IMR-90 (cell line): ENCODE measurements around the gene OSBPL3. TPM values are rescaled to one million over a fixed set of nuclear protein-coding genes. Genes with fewer than 3 reads are reported as not detected.

ENCODE experiments used
- ATAC-seq: fragments of 200-7000 bp; cut with Tn5 transposase; 2 replicates; pipeline ENCODE4 v1.9.1; 2020; ENCODE audit warnings: low read depth, mild to moderate bottlenecking, moderate library complexity
- BruUV-seq: library from RNA; stranded (reverse); fragments of 400-500 nt; replicated peaks from 2 replicates; lab custom pipeline; 2021; lab: Mats Ljungman, UMichigan
- CTCF ChIA-PET: fragments of 300-600 bp; formaldehyde crosslinking; extraction: SDS; loops from one replicate; lab custom pipeline; 2021; ENCODE audit warnings: antibody characterized with exemption; lab: Yijun Ruan, JAX
- POLR2A ChIA-PET: fragments of 300-600 bp; sonication (Branson Sonifier 250); formaldehyde crosslinking; loops from one replicate; lab custom pipeline; 2022; ENCODE audit warnings: antibody characterized with exemption; ENCODE audit not compliant: unreplicated experiment; lab: Charles Lee
- DNase-seq: peaks from one replicate; pipeline ENCODE4 v3.0.0; 2013
- H2AFZ ChIP-seq: replicated peaks from 2 replicates; pipeline ENCODE3; 2013; ENCODE audit warnings: low read length, mild to moderate bottlenecking; ENCODE audit not compliant: poor library complexity
- H2AK5ac ChIP-seq: 2 replicates; pipeline ENCODE4 v1.6.1; 2013; ENCODE audit warnings: low read depth, low read length, inconsistent platforms
- H2AK9ac ChIP-seq: replicated peaks from 2 replicates; pipeline ENCODE3; 2013; ENCODE audit warnings: mild to moderate bottlenecking, low read depth, low read length, moderate library complexity; ENCODE audit not compliant: poor library complexity
- H2BK120ac ChIP-seq: 2 replicates; pipeline ENCODE4 v1.6.1; 2013; ENCODE audit warnings: low read depth, low read length, inconsistent platforms
- H2BK15ac ChIP-seq: 3 replicates; pipeline ENCODE4 v1.6.1; 2013; ENCODE audit warnings: low read depth, low read length, inconsistent platforms
- H2BK20ac ChIP-seq: 2 replicates; pipeline ENCODE4 v1.6.1; 2013; ENCODE audit warnings: low read depth, mild to moderate bottlenecking, inconsistent platforms, low read length, moderate library complexity
- H2BK5ac ChIP-seq: 2 replicates; pipeline ENCODE4 v1.6.1; 2013; ENCODE audit warnings: mild to moderate bottlenecking, low read depth, low read length, inconsistent platforms; ENCODE audit not compliant: poor library complexity, severe bottlenecking
- H3K14ac ChIP-seq: replicated peaks from 2 replicates; pipeline ENCODE4 v1.6.1; 2013; ENCODE audit warnings: low read depth, low read length, inconsistent platforms
- H3K18ac ChIP-seq: 2 replicates; pipeline ENCODE4 v1.6.1; 2013; ENCODE audit warnings: low read depth, low read length, control low read depth
- H3K23ac ChIP-seq: 2 replicates; pipeline ENCODE4 v1.6.1; 2013; ENCODE audit warnings: low read depth, low read length, inconsistent platforms
- H3K27ac ChIP-seq: 2 replicates; pipeline ENCODE4 v1.5.1; 2013; ENCODE audit warnings: mild to moderate bottlenecking, control low read depth, low read length; ENCODE audit not compliant: insufficient read depth
- H3K27me3 ChIP-seq: 2 replicates; pipeline ENCODE4 v1.6.1; 2013; ENCODE audit warnings: low read length; ENCODE audit not compliant: control insufficient read depth, insufficient read depth
- H3K36me3 ChIP-seq: 2 replicates; pipeline ENCODE4 v1.6.1; 2013; ENCODE audit warnings: low read length, mixed read lengths; ENCODE audit not compliant: control insufficient read depth, insufficient read depth
- H3K4ac ChIP-seq: 2 replicates; pipeline ENCODE4 v1.6.1; 2013; ENCODE audit warnings: low read depth, low read length, inconsistent platforms
- H3K4me1 ChIP-seq: 2 replicates; pipeline ENCODE4 v1.6.1; 2013; ENCODE audit warnings: low read length, mixed read lengths; ENCODE audit not compliant: control insufficient read depth, insufficient read depth
- H3K4me2 ChIP-seq: 2 replicates; pipeline ENCODE4 v1.6.1; 2013; ENCODE audit warnings: low read depth, mild to moderate bottlenecking, control low read depth, low read length, moderate library complexity
- H3K4me3 ChIP-seq: 2 replicates; pipeline ENCODE4 v1.5.1; 2013; ENCODE audit warnings: low read depth, mild to moderate bottlenecking, control low read depth, low read length, moderate library complexity; ENCODE audit not compliant: insufficient read depth
- H3K56ac ChIP-seq: 2 replicates; pipeline ENCODE4 v1.6.1; 2013; ENCODE audit warnings: low read length, inconsistent platforms; ENCODE audit not compliant: insufficient read depth; ENCODE audit errors: extremely low read depth
- H3K79me1 ChIP-seq, 2 experiments: 2 replicates each; pipeline ENCODE4 v1.6.1; 2013; ENCODE audit warnings: low read length in 2 of 2, inconsistent platforms in 1 of 2, low read depth in 1 of 2
- H3K9ac ChIP-seq: 2 replicates; pipeline ENCODE4 v1.6.1; 2013; ENCODE audit warnings: low read depth, low read length, control low read depth
- H3K9me1 ChIP-seq: 2 replicates; pipeline ENCODE4 v1.6.1; 2013; ENCODE audit warnings: low read length, inconsistent platforms; ENCODE audit not compliant: insufficient read depth
- H3K9me3 ChIP-seq: 2 replicates; pipeline ENCODE4 v1.6.1; 2013; ENCODE audit warnings: low read length; ENCODE audit not compliant: control insufficient read depth, insufficient read depth
- H4K20me1 ChIP-seq: 2 replicates; pipeline ENCODE4 v1.6.1; 2013; ENCODE audit warnings: low read length, inconsistent platforms; ENCODE audit not compliant: insufficient read depth
- H4K5ac ChIP-seq: 2 replicates; pipeline ENCODE4 v1.6.1; 2013; ENCODE audit warnings: mild to moderate bottlenecking, low read depth, low read length, control low read depth
- H4K8ac ChIP-seq, 2 experiments: 2 replicates each; pipeline ENCODE4 v1.6.1; 2013; ENCODE audit warnings: low read depth in 2 of 2, low read length in 2 of 2, control low read depth in 1 of 2, inconsistent platforms in 1 of 2
- H4K91ac ChIP-seq: 2 replicates; pipeline ENCODE4 v1.6.1; 2013; ENCODE audit warnings: low read depth, low read length, inconsistent platforms; ENCODE audit not compliant: insufficient read depth
- BHLHE40 ChIP-seq: fragments of 150-350 bp; IDR thresholded peaks from 2 replicates; pipeline ENCODE4 v1.6.1; 2016; ENCODE audit warnings: mild to moderate bottlenecking, low read depth, low read length
- CEBPB ChIP-seq: IDR thresholded peaks from 2 replicates; pipeline ENCODE4 v1.6.1; 2012; ENCODE audit warnings: low read depth, low read length, improper control_type of control experiment
- CHD1 ChIP-seq: IDR thresholded peaks from 2 replicates; pipeline ENCODE4 v1.6.1; 2012; ENCODE audit warnings: low read depth, low read length, improper control_type of control experiment
- FOS ChIP-seq: fragments of 150-350 bp; IDR thresholded peaks from 2 replicates; pipeline ENCODE4 v1.6.1; 2016; ENCODE audit warnings: low read depth, low read length
- MAFK ChIP-seq: IDR thresholded peaks from 2 replicates; pipeline ENCODE4 v1.6.1; 2012; ENCODE audit warnings: low read depth, low read length, improper control_type of control experiment
- MAZ ChIP-seq: IDR thresholded peaks from 2 replicates; pipeline ENCODE4 v1.6.1; 2012; ENCODE audit warnings: low read depth, mild to moderate bottlenecking, low read length, improper control_type of control experiment, moderate library complexity, borderline replicate concordance
- MXI1 ChIP-seq: IDR thresholded peaks from 2 replicates; pipeline ENCODE4 v1.6.1; 2012; ENCODE audit warnings: low read depth, mild to moderate bottlenecking, low read length, moderate library complexity, borderline replicate concordance
- NFE2L2 ChIP-seq: fragments of 150-350 bp; IDR thresholded peaks from 2 replicates; pipeline ENCODE4 v1.6.1; 2016; ENCODE audit warnings: low read depth, mild to moderate bottlenecking, low read length
- POLR2A ChIP-seq: IDR thresholded peaks from 2 replicates; pipeline ENCODE4 v1.6.1; 2012; ENCODE audit warnings: mild to moderate bottlenecking, low read depth, low read length
- RAD21 ChIP-seq: IDR thresholded peaks from 2 replicates; pipeline ENCODE4 v1.6.1; 2012; ENCODE audit warnings: low read length, improper control_type of control experiment
- RCOR1 ChIP-seq: IDR thresholded peaks from 2 replicates; pipeline ENCODE4 v1.6.1; 2012; ENCODE audit warnings: mild to moderate bottlenecking, low read length, improper control_type of control experiment; ENCODE audit not compliant: insufficient replicate concordance
- RFX5 ChIP-seq: IDR thresholded peaks from 2 replicates; pipeline ENCODE4 v1.8.0; 2012; ENCODE audit warnings: low read depth, mild to moderate bottlenecking, low read length, moderate library complexity
- WGBS, 2 experiments: methylation state at CpG; one replicate each; pipeline versions ENCODE4 v1.1.5 to v1.1.7; 2013; ENCODE audit warnings: missing lambda C conversion rate in 2 of 2; ENCODE audit not compliant: insufficient read length in 1 of 2; ENCODE audit errors: extremely low coverage in 2 of 2; 5-methylcytosine and 5-hydroxymethylcytosine counted together
- dilution Hi-C: fragments of 300-500 bp; cut with HindIII; formaldehyde crosslinking; loops from one replicate; pipeline ENCODE4 v1.14.3; 2018; ENCODE audit warnings: low sequenced_read_pairs; ENCODE audit not compliant: unreplicated experiment
- in situ Hi-C: fragments of 300-500 bp; cut with MboI; formaldehyde crosslinking; loops from 3 replicates; pipeline ENCODE4 v1.14.3; 2019; ENCODE audit warnings: low sequenced_read_pairs, inconsistent platforms, mixed read lengths
- intact Hi-C: fragments of 100-400 bp; cut with micrococcal nuclease; formaldehyde crosslinking; loops from 2 replicates; pipeline ENCODE4 v1.10.0; 2022
- polyA plus RNA-seq, 3 experiments: library from polyadenylated mRNA; depleted of rRNA; stranded (reverse); fragments of >200 nt; gene quantifications; 2 replicates each; pipeline ENCODE4 v1.2.3, GENCODE V29; 2012; ENCODE audit warnings: low replicate concordance in 1 of 3
- total RNA-seq: library from RNA; depleted of rRNA; stranded (reverse); fragments of >200 nt; gene quantifications from 2 replicates; pipeline ENCODE4 v1.2.3, GENCODE V29; 2012
- TF ChIP-seq, protein P1 (sequence below): conservative IDR thresholded peaks from 2 replicates; pipeline ENCODE4 v1.5.1; 2012; ENCODE audit warnings: mild to moderate bottlenecking, low read depth, low read length, improper control_type of control experiment
- TF ChIP-seq, protein P2 (sequence below): fragments of 150-350 bp; IDR thresholded peaks from 2 replicates; pipeline ENCODE4 v1.6.1; 2017; ENCODE audit warnings: mild to moderate bottlenecking, antibody characterized with exemption, low read length, low read depth
- TF ChIP-seq, protein P3 (sequence below): fragments of 150-350 bp; IDR thresholded peaks from 2 replicates; pipeline ENCODE4 v1.6.1; 2016; ENCODE audit warnings: low read depth, mild to moderate bottlenecking, low read length, moderate library complexity, borderline replicate concordance

Gene OSBPL3
- total and polyA plus RNA-seq, 2 of the 4 experiments (the other 2 are of a cell fraction): 18.0 to 29.9 TPM

DNA sequence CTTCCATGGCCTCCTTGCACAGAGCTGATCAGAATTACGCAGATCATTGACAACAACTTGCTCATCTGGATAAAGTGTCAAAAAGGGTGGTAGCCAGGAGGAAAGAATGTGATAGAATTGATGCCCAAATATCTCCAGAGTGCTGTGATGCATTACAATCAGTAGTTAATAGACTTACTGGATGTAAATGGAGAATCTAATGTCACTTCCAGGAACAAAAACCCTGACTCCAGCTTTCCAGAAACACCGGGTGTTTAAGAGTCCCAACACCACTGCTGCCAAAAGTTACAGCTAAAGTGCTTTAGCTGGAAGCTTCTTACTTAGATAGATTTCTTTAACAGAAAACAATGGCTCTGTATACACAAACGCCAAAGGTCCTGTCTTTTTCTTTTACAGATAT, 25.7 kb upstream of the OSBPL3 start:
- intact Hi-C loops: no loop called here

More for the DNA sequence above, 25.7 kb upstream of the OSBPL3 start:
- H3K14ac ChIP-seq: no peak overlapping the region
- no peak overlapping the region for H3K27ac ChIP-seq
- no peak overlapping the region for H2BK120ac ChIP-seq
- no peak overlapping the region for H3K18ac ChIP-seq
- in situ Hi-C loops: no loop called here
- no peak overlapping the region for H2AK5ac ChIP-seq
- H4K91ac ChIP-seq: no peak overlapping the region
- H3K79me1 ChIP-seq: no peaks in the 10 kb centered on the region
- no peaks in the 10 kb centered on the region for H4K20me1 ChIP-seq
- H3K23ac ChIP-seq: no peak overlapping the region
- H3K36me3 ChIP-seq: no peaks in the 10 kb centered on the region
- no peak overlapping the region for H2AK9ac ChIP-seq
- no peak overlapping the region for H4K8ac ChIP-seq
- H3K9me3 ChIP-seq: no peaks in the 10 kb centered on the region
- BruUV-seq: no TSS peak
- H2AFZ ChIP-seq: no peak overlapping the region
- no peak overlapping the region for H3K4me2 ChIP-seq
- CTCF ChIA-PET: no interaction called here
- H3K9me1 ChIP-seq: no peaks in the 10 kb centered on the region
- dilution Hi-C loops: no loop called here
- no peak overlapping the region for H4K5ac ChIP-seq
- no peak overlapping the region for H2BK5ac ChIP-seq
- no CpG with 5 or more reads among the region's 3 CpGs for WGBS, 2 experiments
- no peaks in the 10 kb centered on the region for H3K27me3 ChIP-seq
- POLR2A ChIA-PET: no interaction called here
- H2BK20ac ChIP-seq: no peak overlapping the region
- no peak for ATAC-seq
- no peaks in the 10 kb centered on the region; the same call in 1 of the 2 replicates for H3K4me1 ChIP-seq
- no peak overlapping the region for H3K4me3 ChIP-seq
- no peak overlapping the region for H3K9ac ChIP-seq
- H3K56ac ChIP-seq: no peak overlapping the region
- no peak for DNase-seq
- TF ChIP-seq POLR2A (no peak), FOS (no peak), MAZ (no peak), MAFK (no peak), RFX5 (no peak), MXI1 (no peak), CHD1 (no peak), BHLHE40 (no peak), RAD21 (no peak), RCOR1 (no peak), CEBPB (no peak), NFE2L2 (no peak)
- TF ChIP-seq, protein P1, sequence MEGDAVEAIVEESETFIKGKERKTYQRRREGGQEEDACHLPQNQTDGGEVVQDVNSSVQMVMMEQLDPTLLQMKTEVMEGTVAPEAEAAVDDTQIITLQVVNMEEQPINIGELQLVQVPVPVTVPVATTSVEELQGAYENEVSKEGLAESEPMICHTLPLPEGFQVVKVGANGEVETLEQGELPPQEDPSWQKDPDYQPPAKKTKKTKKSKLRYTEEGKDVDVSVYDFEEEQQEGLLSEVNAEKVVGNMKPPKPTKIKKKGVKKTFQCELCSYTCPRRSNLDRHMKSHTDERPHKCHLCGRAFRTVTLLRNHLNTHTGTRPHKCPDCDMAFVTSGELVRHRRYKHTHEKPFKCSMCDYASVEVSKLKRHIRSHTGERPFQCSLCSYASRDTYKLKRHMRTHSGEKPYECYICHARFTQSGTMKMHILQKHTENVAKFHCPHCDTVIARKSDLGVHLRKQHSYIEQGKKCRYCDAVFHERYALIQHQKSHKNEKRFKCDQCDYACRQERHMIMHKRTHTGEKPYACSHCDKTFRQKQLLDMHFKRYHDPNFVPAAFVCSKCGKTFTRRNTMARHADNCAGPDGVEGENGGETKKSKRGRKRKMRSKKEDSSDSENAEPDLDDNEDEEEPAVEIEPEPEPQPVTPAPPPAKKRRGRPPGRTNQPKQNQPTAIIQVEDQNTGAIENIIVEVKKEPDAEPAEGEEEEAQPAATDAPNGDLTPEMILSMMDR: no peak
- TF ChIP-seq, protein P2, sequence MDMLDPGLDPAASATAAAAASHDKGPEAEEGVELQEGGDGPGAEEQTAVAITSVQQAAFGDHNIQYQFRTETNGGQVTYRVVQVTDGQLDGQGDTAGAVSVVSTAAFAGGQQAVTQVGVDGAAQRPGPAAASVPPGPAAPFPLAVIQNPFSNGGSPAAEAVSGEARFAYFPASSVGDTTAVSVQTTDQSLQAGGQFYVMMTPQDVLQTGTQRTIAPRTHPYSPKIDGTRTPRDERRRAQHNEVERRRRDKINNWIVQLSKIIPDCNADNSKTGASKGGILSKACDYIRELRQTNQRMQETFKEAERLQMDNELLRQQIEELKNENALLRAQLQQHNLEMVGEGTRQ: no peak
- TF ChIP-seq, protein P3, sequence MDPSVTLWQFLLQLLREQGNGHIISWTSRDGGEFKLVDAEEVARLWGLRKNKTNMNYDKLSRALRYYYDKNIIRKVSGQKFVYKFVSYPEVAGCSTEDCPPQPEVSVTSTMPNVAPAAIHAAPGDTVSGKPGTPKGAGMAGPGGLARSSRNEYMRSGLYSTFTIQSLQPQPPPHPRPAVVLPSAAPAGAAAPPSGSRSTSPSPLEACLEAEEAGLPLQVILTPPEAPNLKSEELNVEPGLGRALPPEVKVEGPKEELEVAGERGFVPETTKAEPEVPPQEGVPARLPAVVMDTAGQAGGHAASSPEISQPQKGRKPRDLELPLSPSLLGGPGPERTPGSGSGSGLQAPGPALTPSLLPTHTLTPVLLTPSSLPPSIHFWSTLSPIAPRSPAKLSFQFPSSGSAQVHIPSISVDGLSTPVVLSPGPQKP: no peak
- H2BK15ac ChIP-seq: no peak overlapping the region
- no peak overlapping the region for H3K4ac ChIP-seq
